ENCODE data around the gene TGM5.
A peak's percentile ranks its signal among the peaks of the same experiment; 100 is the strongest.

TGM5 gene

DNA sequence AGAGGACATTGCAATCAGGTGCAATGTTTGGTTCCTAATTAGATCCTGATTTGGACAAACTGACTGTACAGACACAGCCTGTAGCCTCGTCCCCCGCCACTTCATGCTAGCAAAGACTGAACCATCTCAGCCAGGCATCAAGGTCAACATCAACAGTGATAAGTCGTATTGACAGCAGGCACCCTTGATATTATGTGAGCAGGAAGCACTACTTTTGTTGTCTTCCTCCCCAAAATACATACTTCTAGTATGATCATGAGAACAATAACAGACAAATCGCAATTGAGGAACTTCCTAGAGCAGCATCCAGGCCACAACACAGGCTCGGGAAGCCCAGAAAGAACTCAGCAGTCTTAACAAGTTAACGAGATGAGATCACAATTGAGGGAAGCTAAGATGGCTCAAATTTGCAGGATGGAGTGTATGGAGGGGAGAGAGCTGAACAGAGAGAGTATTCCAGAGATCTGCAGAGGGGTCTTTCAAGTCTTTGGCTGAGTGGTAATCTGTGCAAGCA, 20.4 kb downstream of the TGM5 start:
- Histone ChIP-seq H3K4me3 (ENCODE audit: insufficient read depth in 1 of 2, low read depth in 1 of 2, low read length in 2 of 2) (no peak overlapping the region), H3K4me2 (ENCODE audit: low read length, poor library complexity, severe bottlenecking) (no peak overlapping the region), H3K27ac (ENCODE audit: low read length, poor library complexity, severe bottlenecking) (no peak overlapping the region), H3K4me1 (ENCODE audit: control insufficient read depth, insufficient read depth, low read depth, low read length) (peaks cover 7% of the 10 kb centered on the region), H3K36me3 (ENCODE audit: control insufficient read depth in 1 of 2, insufficient read depth in 2 of 2, low read depth in 1 of 2, low read length in 2 of 2) (no peaks in the 10 kb centered on the region), H3K27me3 (ENCODE audit: control insufficient read depth in 1 of 2, insufficient read depth in 1 of 2, low read length in 2 of 2) (peaks cover 10 to 16% of the 10 kb centered on the region in 2 experiments), H3K23ac (ENCODE audit: low read length in 2 of 2) (no peak overlapping the region), H2BK120ac (ENCODE audit: low read depth, low read length) (no peak overlapping the region), H3K4ac (ENCODE audit: low read depth in 1 of 2, low read length in 2 of 2) (no peak overlapping the region), H4K91ac (ENCODE audit: low read length) (no peak overlapping the region), H4K8ac (ENCODE audit: low read length) (no peak overlapping the region), H3K9ac (ENCODE audit: low read length) (no peak overlapping the region), H3K14ac (ENCODE audit: low read length in 2 of 2) (no peak overlapping the region), H2AK5ac (ENCODE audit: low read length, severe bottlenecking) (no peak overlapping the region), H3K9me3 (ENCODE audit: control insufficient read depth, low read length) (no peaks in the 10 kb centered on the region), H3K18ac (ENCODE audit: low read depth in 1 of 2, low read length in 2 of 2) (no peak overlapping the region), H2BK15ac (ENCODE audit: low read depth, poor library complexity, severe bottlenecking) (no peak overlapping the region), H2BK12ac (ENCODE audit: low read length in 2 of 2) (no peak overlapping the region), H2AFZ (ENCODE audit: low read depth, low read length) (no peak overlapping the region), H3K79me1 (replicated peaks; ENCODE audit: low read length, poor library complexity, severe bottlenecking) (no peaks in the 10 kb centered on the region), H2BK5ac (ENCODE audit: low read depth, low read length, poor library complexity, severe bottlenecking) (no peak overlapping the region)
- 79% methylated on average over 6 of the region's 6 CpGs for WGBS
- no peak for DNase-seq

DNA sequence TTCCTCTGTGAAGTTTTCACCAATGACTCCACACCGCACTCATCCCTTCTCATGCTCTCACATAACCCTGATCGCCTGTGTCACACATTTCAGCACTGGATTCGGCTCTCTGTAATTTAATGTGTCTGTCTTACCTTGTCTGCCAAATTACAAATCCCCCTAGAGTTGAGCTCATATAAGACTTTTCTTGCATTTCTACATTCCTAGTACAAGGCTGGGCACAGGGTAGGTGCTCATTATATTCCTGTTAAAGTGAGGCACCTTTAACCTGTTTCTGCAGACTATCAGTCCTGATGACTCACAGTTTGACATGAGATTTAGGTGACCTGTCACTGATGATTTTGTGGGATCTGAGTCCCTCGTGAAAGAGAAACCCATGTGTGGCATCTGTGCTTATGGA, 22.6 kb downstream of the TGM5 start:
- Histone ChIP-seq H2BK120ac (ENCODE audit: low read depth, low read length) (no peak overlapping the region), H3K4me1 (ENCODE audit: control insufficient read depth, insufficient read depth, low read depth, low read length) (peaks cover 5% of the 10 kb centered on the region), H2AFZ (ENCODE audit: low read depth, low read length) (no peak overlapping the region), H4K91ac (ENCODE audit: low read length) (no peak overlapping the region), H3K4ac (ENCODE audit: low read depth in 1 of 2, low read length in 2 of 2) (no peak overlapping the region), H3K4me2 (ENCODE audit: low read length, poor library complexity, severe bottlenecking) (no peak overlapping the region), H3K18ac (ENCODE audit: low read depth in 1 of 2, low read length in 2 of 2) (no peak overlapping the region), H3K9ac (ENCODE audit: low read length) (no peak overlapping the region), H2BK15ac (ENCODE audit: low read depth, poor library complexity, severe bottlenecking) (no peak overlapping the region), H3K27me3 (ENCODE audit: control insufficient read depth in 1 of 2, insufficient read depth in 1 of 2, low read length in 2 of 2) (peaks cover 12 to 16% of the 10 kb centered on the region in 2 experiments), H2BK5ac (ENCODE audit: low read depth, low read length, poor library complexity, severe bottlenecking) (no peak overlapping the region), H2AK5ac (ENCODE audit: low read length, severe bottlenecking) (no peak overlapping the region), H4K8ac (ENCODE audit: low read length) (no peak overlapping the region), H3K14ac (ENCODE audit: low read length in 2 of 2) (no peak overlapping the region), H3K79me1 (replicated peaks; ENCODE audit: low read length, poor library complexity, severe bottlenecking) (no peaks in the 10 kb centered on the region), H3K36me3 (ENCODE audit: control insufficient read depth in 1 of 2, insufficient read depth in 2 of 2, low read depth in 1 of 2, low read length in 2 of 2) (no peaks in the 10 kb centered on the region), H3K4me3 (ENCODE audit: insufficient read depth in 1 of 2, low read depth in 1 of 2, low read length in 2 of 2) (no peak overlapping the region), H2BK12ac (ENCODE audit: low read length in 2 of 2) (no peak overlapping the region), H3K27ac (ENCODE audit: low read length, poor library complexity, severe bottlenecking) (no peak overlapping the region), H3K23ac (ENCODE audit: low read length in 2 of 2) (no peak overlapping the region), H3K9me3 (ENCODE audit: control insufficient read depth, low read length) (no peaks in the 10 kb centered on the region)
- no peak for DNase-seq
- WGBS, result 82% methylated on average over 4 of the region's 4 CpGs

DNA sequence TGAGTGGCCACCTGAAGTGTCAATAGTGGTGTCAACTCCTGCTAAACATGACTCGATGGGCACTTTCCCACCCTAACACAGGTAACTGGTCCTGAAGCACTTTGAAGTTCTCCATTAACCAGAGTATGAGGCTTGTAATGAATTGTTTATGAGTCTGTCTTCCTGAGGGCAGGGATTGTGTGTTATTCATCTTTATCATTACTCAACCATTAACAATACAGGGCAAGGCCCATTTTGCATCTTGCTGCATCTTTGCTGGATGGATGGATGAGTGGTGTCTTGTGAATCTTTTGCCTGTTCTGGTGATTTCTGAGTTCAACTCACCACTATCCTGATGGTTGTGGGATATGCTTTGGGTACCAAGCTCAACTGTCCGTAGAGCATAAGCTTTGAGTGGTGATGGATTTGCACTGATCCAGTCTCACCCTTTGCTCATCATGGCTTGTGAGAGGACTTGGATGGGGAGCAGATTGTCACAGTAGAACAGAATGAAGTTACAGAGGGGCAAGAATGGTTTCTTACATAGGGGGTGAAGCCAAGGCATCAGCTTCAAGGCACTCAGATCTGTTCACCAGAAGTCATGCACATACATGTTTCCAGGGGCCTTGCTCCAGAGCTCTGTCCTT, 23.6 kb downstream of the TGM5 start:
- Histone ChIP-seq H3K4me3 (ENCODE audit: insufficient read depth in 1 of 2, low read depth in 1 of 2, low read length in 2 of 2) (no peak overlapping the region), H3K4me1 (ENCODE audit: control insufficient read depth, insufficient read depth, low read depth, low read length) (peaks cover 6% of the 10 kb centered on the region), H3K23ac (ENCODE audit: low read length in 2 of 2) (no peak overlapping the region), H3K18ac (ENCODE audit: low read depth in 1 of 2, low read length in 2 of 2) (no peak overlapping the region), H3K27me3 (ENCODE audit: control insufficient read depth in 1 of 2, insufficient read depth in 1 of 2, low read length in 2 of 2) (peaks cover 16% of the 10 kb centered on the region in 2 experiments), H3K4ac (ENCODE audit: low read depth in 1 of 2, low read length in 2 of 2) (peak overlapping the region in 1 of 2 experiments; percentile 28), H3K9ac (ENCODE audit: low read length) (no peak overlapping the region), H4K91ac (ENCODE audit: low read length) (no peak overlapping the region), H3K27ac (ENCODE audit: low read length, poor library complexity, severe bottlenecking) (no peak overlapping the region), H2AK5ac (ENCODE audit: low read length, severe bottlenecking) (no peak overlapping the region), H3K14ac (ENCODE audit: low read length in 2 of 2) (no peak overlapping the region), H3K79me1 (replicated peaks; ENCODE audit: low read length, poor library complexity, severe bottlenecking) (no peaks in the 10 kb centered on the region), H2BK12ac (ENCODE audit: low read length in 2 of 2) (no peak overlapping the region), H4K8ac (ENCODE audit: low read length) (no peak overlapping the region), H2BK15ac (ENCODE audit: low read depth, poor library complexity, severe bottlenecking) (no peak overlapping the region), H3K36me3 (ENCODE audit: control insufficient read depth in 1 of 2, insufficient read depth in 2 of 2, low read depth in 1 of 2, low read length in 2 of 2) (no peaks in the 10 kb centered on the region), H2BK120ac (ENCODE audit: low read depth, low read length) (no peak overlapping the region), H2BK5ac (ENCODE audit: low read depth, low read length, poor library complexity, severe bottlenecking) (no peak overlapping the region), H2AFZ (ENCODE audit: low read depth, low read length) (no peak overlapping the region), H3K4me2 (ENCODE audit: low read length, poor library complexity, severe bottlenecking) (no peak overlapping the region), H3K9me3 (ENCODE audit: control insufficient read depth, low read length) (no peaks in the 10 kb centered on the region)
- DNase-seq, result no peak
- WGBS, result 86% methylated on average over 2 of the region's 2 CpGs

DNA sequence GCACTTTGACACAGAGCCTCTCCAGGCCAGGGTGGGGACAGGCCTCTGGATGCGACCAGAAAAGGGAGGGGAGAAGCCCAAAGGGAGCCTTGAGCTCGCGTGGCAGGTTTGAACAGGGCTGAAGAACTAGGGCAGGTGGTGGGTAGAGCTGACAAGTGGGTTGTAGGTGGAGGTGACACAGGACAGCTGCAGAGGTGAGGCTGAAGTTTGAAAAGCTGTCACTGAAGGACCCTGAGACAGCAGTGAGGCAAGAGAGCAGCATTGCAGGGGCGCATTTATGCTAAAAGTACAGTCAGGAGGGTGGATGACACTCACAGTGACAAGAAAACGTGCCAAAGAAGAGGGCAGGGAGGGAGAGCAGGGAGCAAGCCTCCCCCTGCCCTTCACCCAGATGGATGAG, 24.1 kb downstream of the TGM5 start:
- no peaks in the 10 kb centered on the region for H3K9me3 ChIP-seq (ENCODE audit: control insufficient read depth, low read length)
- H3K4me2 ChIP-seq (ENCODE audit: low read length, poor library complexity, severe bottlenecking), result no peak overlapping the region
- H3K23ac ChIP-seq (ENCODE audit: low read length in 2 of 2), result no peak overlapping the region
- no peak overlapping the region for H2BK12ac ChIP-seq (ENCODE audit: low read length in 2 of 2)
- H3K27me3 ChIP-seq (ENCODE audit: control insufficient read depth in 1 of 2, insufficient read depth in 1 of 2, low read length in 2 of 2), result peaks cover 16% of the 10 kb centered on the region in 2 experiments
- H3K4me3 ChIP-seq (ENCODE audit: insufficient read depth in 1 of 2, low read depth in 1 of 2, low read length in 2 of 2), result no peak overlapping the region
- H3K79me1 ChIP-seq (replicated peaks; ENCODE audit: low read length, poor library complexity, severe bottlenecking), result no peaks in the 10 kb centered on the region
- no peak overlapping the region for H3K18ac ChIP-seq (ENCODE audit: low read depth in 1 of 2, low read length in 2 of 2)
- 57% methylated on average over 5 of the region's 5 CpGs for WGBS
- no peak overlapping the region for H2AK5ac ChIP-seq (ENCODE audit: low read length, severe bottlenecking)
- peak overlapping the region in 1 of 2 experiments; percentile 28 for H3K4ac ChIP-seq (ENCODE audit: low read depth in 1 of 2, low read length in 2 of 2)
- H2BK15ac ChIP-seq (ENCODE audit: low read depth, poor library complexity, severe bottlenecking), result no peak overlapping the region
- H3K9ac ChIP-seq (ENCODE audit: low read length), result no peak overlapping the region
- H3K36me3 ChIP-seq (ENCODE audit: control insufficient read depth in 1 of 2, insufficient read depth in 2 of 2, low read depth in 1 of 2, low read length in 2 of 2), result no peaks in the 10 kb centered on the region
- H4K8ac ChIP-seq (ENCODE audit: low read length), result no peak overlapping the region
- no peak for DNase-seq
- H3K4me1 ChIP-seq (ENCODE audit: control insufficient read depth, insufficient read depth, low read depth, low read length), result peaks cover 8% of the 10 kb centered on the region
- H3K27ac ChIP-seq (ENCODE audit: low read length, poor library complexity, severe bottlenecking), result no peak overlapping the region
- no peak overlapping the region for H4K91ac ChIP-seq (ENCODE audit: low read length)
- no peak overlapping the region for H3K14ac ChIP-seq (ENCODE audit: low read length in 2 of 2)
- no peak overlapping the region for H2BK5ac ChIP-seq (ENCODE audit: low read depth, low read length, poor library complexity, severe bottlenecking)
- H2AFZ ChIP-seq (ENCODE audit: low read depth, low read length), result no peak overlapping the region
- H2BK120ac ChIP-seq (ENCODE audit: low read depth, low read length), result no peak overlapping the region
